PC-9 (cell line): ENCODE measurements around the gene IGF2. TPM values are rescaled to one million over a fixed set of nuclear protein-coding genes. Genes with fewer than 3 reads are reported as not detected.

Experiments
- BruUV-seq: library from RNA; stranded (reverse); fragments of 400-500 nt; replicated peaks from 2 replicates; lab custom pipeline; 2021; lab: Mats Ljungman, UMichigan
- CTCF ChIA-PET: fragments of 300-600 bp; sonication (Branson Sonifier 250); formaldehyde crosslinking; loops from one replicate; lab custom pipeline; 2022; ENCODE audit warnings: antibody characterized with exemption; lab: Charles Lee
- POLR2A ChIA-PET: fragments of 300-600 bp; sonication (Branson Sonifier 250); formaldehyde crosslinking; loops from one replicate; lab custom pipeline; 2022; ENCODE audit warnings: antibody characterized with exemption; ENCODE audit not compliant: unreplicated experiment; lab: Charles Lee
- DNase-seq, 2 experiments: peaks; one replicate each; pipeline versions ENCODE4 v3.0.0 to v3.0.0-alpha.2; 2015 to 2022; ENCODE audit warnings: mixed read lengths in 1 of 2
- H2AFZ ChIP-seq: fragments of 200-600 bp; sonication (generic); 2 replicates; pipeline ENCODE4 v1.8.1; 2017; ENCODE audit warnings: antibody characterized with exemption
- H3F3A ChIP-seq: fragments of 200-600 bp; sonication (generic); 2 replicates; pipeline ENCODE4 v1.8.1; 2017; ENCODE audit warnings: antibody characterized with exemption, mild to moderate bottlenecking, low read depth; ENCODE audit not compliant: insufficient read depth
- H3K27ac ChIP-seq: fragments of 200-600 bp; sonication (generic); 2 replicates; pipeline ENCODE4 v1.6.1; 2016; ENCODE audit warnings: mixed run types
- H3K27me3 ChIP-seq: fragments of 200-600 bp; sonication (generic); 2 replicates; pipeline ENCODE4 v1.6.1; 2016; ENCODE audit warnings: low read depth, mixed run types; ENCODE audit not compliant: insufficient read depth
- H3K36me3 ChIP-seq: fragments of 200-600 bp; sonication (generic); 2 replicates; pipeline ENCODE4 v1.6.1; 2016; ENCODE audit warnings: low read depth, mixed run types
- H3K4me1 ChIP-seq: fragments of 200-600 bp; sonication (generic); replicated peaks from 2 replicates; pipeline ENCODE4 v1.6.1; 2016; ENCODE audit warnings: mixed run types; ENCODE audit not compliant: insufficient read depth
- H3K4me2 ChIP-seq: fragments of 200-600 bp; sonication (generic); 2 replicates; pipeline ENCODE4 v1.6.1; 2017; ENCODE audit warnings: mixed run types
- H3K4me3 ChIP-seq: fragments of 200-600 bp; sonication (generic); 2 replicates; pipeline ENCODE4 v1.6.1; 2016; ENCODE audit warnings: mixed run types
- H3K79me2 ChIP-seq: fragments of 200-600 bp; sonication (generic); 2 replicates; pipeline ENCODE4 v1.6.1; 2017; ENCODE audit warnings: low read depth, mixed run types
- H3K9me2 ChIP-seq: fragments of 200-600 bp; sonication (generic); 2 replicates; pipeline ENCODE4 v1.8.1; 2017; ENCODE audit warnings: mild to moderate bottlenecking; ENCODE audit not compliant: insufficient read depth
- H3K9me3 ChIP-seq: fragments of 200-600 bp; sonication (generic); 2 replicates; pipeline ENCODE4 v1.8.1; 2016; ENCODE audit warnings: low read depth; ENCODE audit not compliant: insufficient read depth
- H4K20me1 ChIP-seq: fragments of 200-600 bp; sonication (generic); 2 replicates; pipeline ENCODE4 v1.8.1; 2017; ENCODE audit not compliant: insufficient read depth
- CTCF ChIP-seq: fragments of 200-600 bp; sonication (generic); conservative IDR thresholded peaks from 2 replicates; pipeline ENCODE4 v1.6.1; 2017; ENCODE audit warnings: mixed run types, antibody characterized with exemption, mild to moderate bottlenecking, moderate library complexity
- EZH2 ChIP-seq: fragments of 200-600 bp; sonication (generic); IDR thresholded peaks from 2 replicates; pipeline ENCODE4 v1.8.0; 2017; ENCODE audit warnings: antibody characterized with exemption, low read depth
- intact Hi-C: fragments of 100-400 bp; cut with micrococcal nuclease; formaldehyde crosslinking; loops from one replicate; pipeline ENCODE4 v1.10.0; 2022; ENCODE audit not compliant: unreplicated experiment
- total RNA-seq: library from RNA; stranded (reverse); gene quantifications from 2 replicates; pipeline ENCODE4 v1.2.3, GENCODE V29; 2021

Gene IGF2
- total RNA-seq, 1 experiment from 2014 or later, result 0.24 TPM

DNA sequence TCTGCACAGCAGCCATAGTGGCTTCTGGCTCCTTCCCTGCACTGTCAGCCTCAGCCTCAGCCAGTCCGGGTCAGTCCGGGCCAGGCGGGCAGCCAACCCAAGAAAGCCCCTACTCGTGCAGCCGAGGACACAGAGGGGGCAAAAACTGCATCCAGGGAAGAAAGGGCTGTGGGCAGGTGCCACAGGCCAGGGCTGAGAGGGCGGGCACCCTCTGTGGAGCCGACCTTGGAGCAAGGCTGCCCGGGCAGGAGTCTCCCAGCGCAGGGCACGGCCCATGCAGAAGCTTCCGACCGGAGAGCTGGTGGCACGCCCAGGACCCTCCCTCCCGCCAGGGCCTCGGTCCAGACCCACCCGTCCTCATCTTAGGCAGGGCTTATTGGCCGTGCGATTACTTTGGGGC is 42.9 kb upstream of the IGF2 start:
- TF ChIP-seq CTCF (no peak), EZH2 (no peak)
- Histone ChIP-seq H2AFZ (no peak overlapping the region), H3K4me2 (no peak overlapping the region), H3K79me2 (0 out of 2 replicates have a peak, but pooled peaks cover 4% of the 10 kb centered on the region), H4K20me1 (no peaks in the 10 kb centered on the region), H3K9me3 (no peaks in the 10 kb centered on the region), H3K27ac (no peak overlapping the region; the same call in 1 of the 2 replicates), H3K36me3 (no peaks in the 10 kb centered on the region), H3F3A (peaks cover 18% of the 10 kb centered on the region; the same call in 1 of the 2 replicates), H3K4me1 (peaks cover 35% of the 10 kb centered on the region), H3K4me3 (no peak overlapping the region), H3K9me2 (no peaks in the 10 kb centered on the region), H3K27me3 (no peaks in the 10 kb centered on the region)
- DNase-seq, result no peak
- intact Hi-C loops, result no loop called here
- POLR2A ChIA-PET, result interaction anchor here (0.6 to 0.7 kb wide), 2 partner anchors 12 to 231 kb away, joined by 3 to 6 read pairs; no protein-coding TSS in a partner anchor
- BruUV-seq, result no TSS peak
- CTCF ChIA-PET, result no interaction called here

DNA sequence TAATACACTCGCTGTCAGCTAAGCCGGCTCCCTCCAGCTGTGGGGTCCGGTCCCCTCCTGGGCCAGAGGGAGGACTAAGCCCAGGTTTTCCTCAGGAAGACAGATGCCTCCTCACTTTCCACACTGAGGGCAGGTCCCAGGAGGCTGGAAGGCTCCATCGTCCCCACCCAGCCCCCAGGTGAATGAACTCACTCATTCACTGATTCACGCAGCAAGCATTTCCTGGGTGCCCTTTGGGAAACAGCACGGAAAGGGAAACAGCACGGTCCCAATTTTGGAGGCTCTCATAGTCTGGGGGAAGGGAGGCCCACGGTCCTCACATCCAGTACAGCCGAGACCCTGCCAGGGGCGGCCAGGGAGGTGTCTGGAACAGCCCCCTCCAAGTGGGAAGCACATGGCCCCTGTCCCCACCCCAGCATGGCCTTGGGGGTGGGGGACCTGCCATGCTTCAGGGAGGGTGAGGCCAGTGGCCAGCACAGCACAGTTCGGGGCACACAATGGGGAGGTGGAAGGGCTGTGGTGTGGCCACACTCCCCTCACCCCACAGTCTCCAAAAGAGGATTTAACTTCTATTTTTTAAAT is 41.7 kb upstream of the IGF2 start:
- peak; percentile 55 to 78 for DNase-seq
- Histone ChIP-seq H4K20me1 (no peaks in the 10 kb centered on the region), H3K36me3 (no peaks in the 10 kb centered on the region), H3K79me2 (0 out of 2 replicates have a peak, but pooled peaks cover 4% of the 10 kb centered on the region), H3F3A (peaks cover 22% of the 10 kb centered on the region; the same call in 1 of the 2 replicates), H3K27ac (peak overlapping the region; percentile 89), H3K27me3 (no peaks in the 10 kb centered on the region), H3K4me3 (peak overlapping the region; percentile 47; the same call in 1 of the 2 replicates), H3K4me2 (peak overlapping the region; percentile 73), H2AFZ (no peak overlapping the region; the same call in 1 of the 2 replicates), H3K9me2 (no peaks in the 10 kb centered on the region), H3K4me1 (peaks cover 41% of the 10 kb centered on the region), H3K9me3 (no peaks in the 10 kb centered on the region)
- no peak for TF ChIP-seq EZH2
- no peak for TF ChIP-seq CTCF
- no TSS peak for BruUV-seq
- POLR2A ChIA-PET, result interaction anchor here (0.6 kb wide), 1 partner anchor 129 kb away, joined by 3 read pairs; no protein-coding TSS in a partner anchor
- intact Hi-C loops, result no loop called here
- CTCF ChIA-PET, result no interaction called here

- Histone ChIP-seq H3K9me2 (no peaks in the 10 kb centered on the region), H3K36me3 (no peaks in the 10 kb centered on the region), H3K4me1 (peaks cover 46% of the 10 kb centered on the region), H3K4me3 (peak overlapping the region; percentile 47; the same call in 1 of the 2 replicates), H4K20me1 (no peaks in the 10 kb centered on the region), H3K79me2 (0 out of 2 replicates have a peak, but pooled peaks cover 4% of the 10 kb centered on the region), H3F3A (peaks cover 22% of the 10 kb centered on the region; the same call in 1 of the 2 replicates), H2AFZ (no peak overlapping the region), H3K27me3 (no peaks in the 10 kb centered on the region), H3K9me3 (no peaks in the 10 kb centered on the region), H3K27ac (peak overlapping the region; percentile 89), H3K4me2 (peak overlapping the region; percentile 73)
- DNase-seq, result no peak
- BruUV-seq, result TSS peak; percentile 90
- intact Hi-C loops, result no loop called here
- TF ChIP-seq EZH2, result no peak
- TF ChIP-seq CTCF, result no peak
- CTCF ChIA-PET, result no interaction called here
- POLR2A ChIA-PET, result no interaction called here
These were observed 41.2 kb upstream of the IGF2 start for GRCh38 chr11:2180347-2180746.
